SK-N-SH (cell line): Measurements from ENCODE around the gene SDCCAG8. TPM values are rescaled to one million over a fixed set of nuclear protein-coding genes. Genes with fewer than 3 reads are reported as not detected.

Experiments used
- CTCF ChIA-PET: fragments of 300-600, 350-600 bp; formaldehyde crosslinking; extraction: SDS; loops from one replicate; lab custom pipeline; 2021; lab: Yijun Ruan, JAX
- POLR2A ChIA-PET: fragments of 350-600 bp; sonication (Branson Sonifier 250); formaldehyde crosslinking; extraction: SDS; loops from one replicate; lab custom pipeline; 2020; ENCODE audit warnings: antibody characterized with exemption, inconsistent platforms; lab: Yijun Ruan, JAX
- DNase-seq: peaks from one replicate; pipeline ENCODE4 v3.0.0; 2012
- H2AFZ ChIP-seq: fragments of 200-600 bp; sonication (generic); 2 replicates; pipeline ENCODE4 v1.8.1; 2016; ENCODE audit warnings: antibody characterized with exemption, mild to moderate bottlenecking, low read depth
- H3F3A ChIP-seq: fragments of 200-600 bp; sonication (generic); replicated peaks from 2 replicates; pipeline ENCODE3; 2016; ENCODE audit warnings: antibody characterized with exemption, mild to moderate bottlenecking; ENCODE audit not compliant: insufficient read depth
- H3K27ac ChIP-seq, 2 experiments: fragments of 200-500 bp in 1 of 2; fragments of 200-600 bp in 1 of 2; sonication (Bioruptor generic) in 1 of 2; sonication (generic), shearing (Covaris generic) in 1 of 2; 2 replicates each; pipeline versions ENCODE4 v1.5.1 to v1.6.1; 2014 to 2016; ENCODE audit warnings: low read depth in 2 of 2, inconsistent platforms in 1 of 2, low read length in 1 of 2, mild to moderate bottlenecking in 1 of 2, mixed read lengths in 1 of 2
- H3K27me3 ChIP-seq: fragments of 200-600 bp; sonication (generic), shearing (Covaris generic); 2 replicates; pipeline ENCODE4 v1.6.1; 2016; ENCODE audit warnings: mixed run types; ENCODE audit not compliant: insufficient read depth
- H3K36me3 ChIP-seq, 2 experiments: fragments of 200-500 bp in 1 of 2; fragments of 200-600 bp in 1 of 2; sonication (Bioruptor generic) in 1 of 2; sonication (generic) in 1 of 2; replicated peaks in 1 of 2; 2 replicates each; pipeline versions ENCODE3 to v1.5.1; 2014 to 2016; ENCODE audit warnings: low read length in 1 of 2, mild to moderate bottlenecking in 1 of 2; ENCODE audit not compliant: insufficient read depth in 2 of 2, control insufficient read depth in 1 of 2
- H3K4me1 ChIP-seq, 2 experiments: fragments of 200-500 bp in 1 of 2; fragments of 200-600 bp in 1 of 2; sonication (Bioruptor generic) in 1 of 2; sonication (generic), shearing (Covaris generic) in 1 of 2; 2 replicates each; pipeline versions ENCODE4 v1.5.1 to v1.6.1; 2014 to 2016; ENCODE audit warnings: low read depth in 1 of 2, low read length in 1 of 2, mixed run types in 1 of 2; ENCODE audit not compliant: insufficient read depth in 2 of 2, control insufficient read depth in 1 of 2
- H3K4me2 ChIP-seq: fragments of 200-600 bp; sonication (generic), shearing (Covaris generic); 2 replicates; pipeline ENCODE4 v1.6.1; 2017; ENCODE audit warnings: mixed run types
- H3K4me3 ChIP-seq, 2 experiments: fragments of 200-500 bp in 1 of 2; fragments of 200-600 bp in 1 of 2; sonication (Bioruptor generic) in 1 of 2; sonication (generic), shearing (Covaris generic) in 1 of 2; 2 replicates each; pipeline versions ENCODE4 v1.5.1 to v1.8.1; 2014 to 2016; ENCODE audit warnings: low read depth in 2 of 2, inconsistent platforms in 1 of 2, low read length in 1 of 2, mild to moderate bottlenecking in 1 of 2, mixed read lengths in 1 of 2, moderate library complexity in 1 of 2
- H3K79me2 ChIP-seq: fragments of 200-600 bp; sonication (generic); 2 replicates; pipeline ENCODE4 v1.8.1; 2017; ENCODE audit warnings: mild to moderate bottlenecking; ENCODE audit not compliant: insufficient read depth
- H3K9ac ChIP-seq: fragments of 200-600 bp; sonication (generic); 2 replicates; pipeline ENCODE4 v1.6.1; 2017; ENCODE audit warnings: mixed run types
- H3K9me2 ChIP-seq: fragments of 200-600 bp; sonication (generic); 2 replicates; pipeline ENCODE4 v1.6.1; 2017; ENCODE audit warnings: mixed run types
- H3K9me3 ChIP-seq: fragments of 200-600 bp; sonication (generic); 2 replicates; pipeline ENCODE4 v1.6.1; 2017; ENCODE audit warnings: mixed run types, mild to moderate bottlenecking, moderate library complexity
- H4K20me1 ChIP-seq: fragments of 200-600 bp; sonication (generic); 2 replicates; pipeline ENCODE4 v1.6.1; 2017; ENCODE audit warnings: mild to moderate bottlenecking, mixed run types; ENCODE audit not compliant: insufficient read depth
- CHD2 ChIP-seq: fragments of 150-350 bp; IDR thresholded peaks from 2 replicates; pipeline ENCODE4 v1.6.1; 2018; ENCODE audit warnings: low read length; ENCODE audit not compliant: partially characterized antibody
- EP300 ChIP-seq, 2 experiments: IDR thresholded peaks; 2 replicates each; pipeline versions ENCODE4 v1.4.0 to v1.6.1; 2012; ENCODE audit warnings: borderline replicate concordance in 1 of 2, low read depth in 1 of 2, low read length in 1 of 2
- FOSL2 ChIP-seq: IDR thresholded peaks from 2 replicates; pipeline ENCODE4 v1.4.0; 2012; ENCODE audit warnings: low read depth, mild to moderate bottlenecking, moderate library complexity, borderline replicate concordance
- FOXM1 ChIP-seq: IDR thresholded peaks from 2 replicates; pipeline ENCODE4 v1.4.0; 2012; ENCODE audit warnings: low read depth, mild to moderate bottlenecking
- GABPA ChIP-seq: IDR thresholded peaks from 2 replicates; pipeline ENCODE4 v1.4.0; 2012; ENCODE audit warnings: low read depth, mild to moderate bottlenecking
- GATA2 ChIP-seq: sonication (generic); formaldehyde crosslinking; IDR thresholded peaks from 2 replicates; pipeline ENCODE4 v1.5.0; 2020; ENCODE audit warnings: mild to moderate bottlenecking, missing genetic modification reagents
- JUND ChIP-seq: IDR thresholded peaks from 2 replicates; pipeline ENCODE4 v1.4.0; 2012
- MXI1 ChIP-seq: IDR thresholded peaks from 2 replicates; pipeline ENCODE4 v1.6.1; 2012; ENCODE audit warnings: mild to moderate bottlenecking, low read depth, low read length, improper control_type of control experiment
- NRF1 ChIP-seq: IDR thresholded peaks from 2 replicates; pipeline ENCODE4 v1.6.1; 2012; ENCODE audit warnings: low read depth, mild to moderate bottlenecking, low read length
- POLR2AphosphoS5 ChIP-seq: IDR thresholded peaks from 2 replicates; pipeline ENCODE4 v1.6.1; 2012; ENCODE audit warnings: low read depth, low read length
- RCOR1 ChIP-seq: fragments of 150-350 bp; IDR thresholded peaks from 2 replicates; pipeline ENCODE4 v1.6.1; 2017; ENCODE audit warnings: antibody characterized with exemption, low read length
- RXRA ChIP-seq: IDR thresholded peaks from 2 replicates; pipeline ENCODE4 v1.4.0; 2012; ENCODE audit warnings: low read depth, mild to moderate bottlenecking, borderline replicate concordance
- SIN3A ChIP-seq: IDR thresholded peaks from 2 replicates; pipeline ENCODE4 v1.6.1; 2012; ENCODE audit warnings: low read depth, mild to moderate bottlenecking, low read length, moderate library complexity, borderline replicate concordance
- TCF12 ChIP-seq: IDR thresholded peaks from 2 replicates; pipeline ENCODE4 v1.4.0; 2012
- WGBS: methylation state at CpG from one replicate; pipeline ENCODE4 v1.1.6; 2017; ENCODE audit warnings: low lambda C conversion rate; 5-methylcytosine and 5-hydroxymethylcytosine counted together
- polyA plus RNA-seq, 3 experiments: library from polyadenylated mRNA; depleted of rRNA; stranded (reverse); fragments of >200 nt; gene quantifications; 2 replicates each; pipeline ENCODE4 v1.2.3, GENCODE V29; 2012
- TF ChIP-seq, protein P1 (sequence below): IDR thresholded peaks from 2 replicates; pipeline ENCODE4; 2012
- TF ChIP-seq, protein P2 (sequence below): fragments of 150-350 bp; IDR thresholded peaks from 2 replicates; pipeline ENCODE4 v1.6.1; 2016; ENCODE audit warnings: mild to moderate bottlenecking, low read depth, low read length
- TF ChIP-seq, protein P3 (sequence below): fragments of 150-350 bp; IDR thresholded peaks from 2 replicates; pipeline ENCODE4 v1.6.1; 2017; ENCODE audit warnings: antibody characterized with exemption, low read length, low read depth, borderline replicate concordance
- TF ChIP-seq, protein P4 (sequence below): IDR thresholded peaks from 2 replicates; pipeline ENCODE4 v1.4.0; 2012; ENCODE audit warnings: low read depth

Gene SDCCAG8
- polyA plus RNA-seq, 1 of the 3 experiments (the other 2 are of a cell fraction) = 22.7 TPM

DNA sequence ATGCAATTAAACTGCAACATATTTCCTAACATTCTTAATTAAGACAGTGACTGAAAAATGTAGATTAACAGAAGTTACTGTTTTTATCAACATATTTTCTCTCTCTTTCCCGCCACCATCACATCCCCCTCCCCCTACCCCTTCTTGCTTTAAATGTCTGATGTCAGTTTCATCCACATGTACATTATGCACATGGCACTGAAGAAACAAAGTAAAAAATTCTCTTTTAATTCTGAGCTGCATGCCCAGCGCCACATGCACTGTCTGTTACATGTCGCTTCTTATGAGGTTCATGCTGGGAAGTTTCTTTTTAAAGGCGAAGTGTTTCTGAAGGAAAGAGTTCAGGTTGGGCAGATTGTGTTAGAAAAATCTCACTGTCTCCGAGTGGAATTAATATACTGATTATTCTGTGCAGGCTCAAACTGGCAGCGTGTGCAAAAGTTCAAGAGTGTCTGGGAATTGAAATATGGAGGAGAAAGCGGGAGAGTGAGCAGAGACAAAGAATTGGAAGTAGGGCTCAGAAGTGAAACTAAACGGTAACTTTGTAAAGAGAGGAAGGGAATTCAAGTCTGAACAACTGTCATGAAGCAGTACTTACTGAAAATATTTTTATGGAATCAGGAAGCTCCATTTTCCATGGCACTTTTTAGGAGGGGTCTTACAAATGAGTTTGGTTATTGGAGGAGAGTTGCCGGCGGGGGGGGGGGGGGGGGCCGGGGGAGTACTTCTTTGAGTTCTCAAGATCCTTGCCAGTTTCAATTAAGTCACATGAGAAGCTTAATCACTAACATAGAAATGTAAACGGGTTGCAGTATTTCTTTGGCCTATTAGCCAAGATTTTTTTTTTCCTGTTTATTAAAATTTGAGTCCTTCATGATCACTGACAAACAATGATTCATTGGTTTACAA lies 217.6 kb downstream of the SDCCAG8 start:
- Histone ChIP-seq H3K9me3 (no peaks in the 10 kb centered on the region), H3K9ac (no peak overlapping the region; the same call in 1 of the 2 replicates), H4K20me1 (no peaks in the 10 kb centered on the region), H3K27ac (no peak overlapping the region; a peak in 2 of 4 replicates), H2AFZ (no peak overlapping the region), H3K27me3 (no peaks in the 10 kb centered on the region), H3K4me2 (no peak overlapping the region; the same call in 1 of the 2 replicates), H3K36me3 (peaks cover 0 to 10% of the 10 kb centered on the region in 2 experiments), H3K9me2 (no peaks in the 10 kb centered on the region), H3K4me1 (peaks cover 0 to 12% of the 10 kb centered on the region in 2 experiments; a peak in 2 of 4 replicates), H3F3A (no peaks in the 10 kb centered on the region), H3K4me3 (no peak overlapping the region), H3K79me2 (no peaks in the 10 kb centered on the region)
- ChIA-PET CTCF (interaction anchor here (1.3 kb wide), 1 partner anchor 9 kb away, joined by 3 read pairs; no protein-coding TSS in a partner anchor), POLR2A (no interaction called here)
- TF ChIP-seq NRF1 (no peak), MXI1 (no peak), FOSL2 (no peak), TCF12 (no peak), RXRA (no peak), GABPA (no peak), GATA2 (CRISPR knock-in tag) (no peak), RCOR1 (no peak), EP300 (IDR thresholded peaks at IDR 0.05; ENCODE audit: borderline replicate concordance in 1 of 2, low read depth in 1 of 2, low read length in 1 of 2) (no peak)
- TF ChIP-seq, protein P1, sequence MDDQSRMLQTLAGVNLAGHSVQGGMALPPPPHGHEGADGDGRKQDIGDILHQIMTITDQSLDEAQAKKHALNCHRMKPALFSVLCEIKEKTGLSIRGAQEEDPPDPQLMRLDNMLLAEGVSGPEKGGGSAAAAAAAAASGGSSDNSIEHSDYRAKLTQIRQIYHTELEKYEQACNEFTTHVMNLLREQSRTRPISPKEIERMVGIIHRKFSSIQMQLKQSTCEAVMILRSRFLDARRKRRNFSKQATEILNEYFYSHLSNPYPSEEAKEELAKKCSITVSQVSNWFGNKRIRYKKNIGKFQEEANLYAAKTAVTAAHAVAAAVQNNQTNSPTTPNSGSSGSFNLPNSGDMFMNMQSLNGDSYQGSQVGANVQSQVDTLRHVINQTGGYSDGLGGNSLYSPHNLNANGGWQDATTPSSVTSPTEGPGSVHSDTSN = no peak
- TF ChIP-seq, protein P2, sequence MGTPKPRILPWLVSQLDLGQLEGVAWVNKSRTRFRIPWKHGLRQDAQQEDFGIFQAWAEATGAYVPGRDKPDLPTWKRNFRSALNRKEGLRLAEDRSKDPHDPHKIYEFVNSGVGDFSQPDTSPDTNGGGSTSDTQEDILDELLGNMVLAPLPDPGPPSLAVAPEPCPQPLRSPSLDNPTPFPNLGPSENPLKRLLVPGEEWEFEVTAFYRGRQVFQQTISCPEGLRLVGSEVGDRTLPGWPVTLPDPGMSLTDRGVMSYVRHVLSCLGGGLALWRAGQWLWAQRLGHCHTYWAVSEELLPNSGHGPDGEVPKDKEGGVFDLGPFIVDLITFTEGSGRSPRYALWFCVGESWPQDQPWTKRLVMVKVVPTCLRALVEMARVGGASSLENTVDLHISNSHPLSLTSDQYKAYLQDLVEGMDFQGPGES = no peak
- 75% methylated on average over 11 of the region's 12 CpGs for WGBS
- DNase-seq = no peak

DNA sequence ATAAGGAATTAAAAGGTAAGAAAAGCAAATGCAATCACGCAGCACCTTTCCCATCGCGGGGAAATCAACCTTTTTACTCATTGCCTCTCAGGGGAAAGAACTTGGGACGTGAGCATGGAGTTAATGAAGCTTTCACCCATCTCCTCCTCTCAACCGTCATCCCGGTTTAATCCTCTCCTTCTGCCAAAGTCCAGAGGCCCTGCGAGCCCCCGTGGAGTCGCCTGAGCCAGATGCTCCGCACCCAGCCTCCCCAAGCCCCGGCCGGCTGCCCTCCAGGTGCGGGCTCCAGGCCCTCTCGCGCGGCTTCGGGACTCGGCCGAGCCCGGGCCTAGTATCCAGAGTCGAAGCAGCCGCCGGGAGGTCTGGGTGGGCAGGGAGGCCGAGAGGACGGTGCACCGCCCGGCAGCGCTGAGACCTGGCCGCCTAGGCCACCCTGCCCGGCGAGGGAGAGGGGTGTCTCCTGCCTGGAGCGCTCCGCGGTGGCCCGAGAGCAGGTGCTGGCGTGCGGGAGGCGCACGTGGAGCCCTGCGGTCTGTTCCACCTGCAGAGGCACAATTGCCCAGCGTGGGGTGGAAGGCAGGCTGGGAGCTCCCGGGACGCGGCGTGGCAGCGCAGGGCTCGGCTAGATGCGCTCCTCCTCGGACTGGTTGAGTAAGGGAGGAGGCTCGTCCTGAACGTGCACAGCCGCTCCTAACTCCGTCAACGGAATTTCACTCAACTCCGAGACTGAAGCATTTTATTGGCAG lies 218.5 kb downstream of the SDCCAG8 start:
- Histone ChIP-seq H4K20me1 (no peaks in the 10 kb centered on the region), H3K4me1 (peaks cover 0 to 12% of the 10 kb centered on the region in 2 experiments; a peak in 2 of 4 replicates), H3K27ac (no peak overlapping the region; a peak in 1 of 4 replicates), H3K36me3 (peaks cover 0 to 10% of the 10 kb centered on the region in 2 experiments), H3K9ac (no peak overlapping the region), H3F3A (no peaks in the 10 kb centered on the region), H3K9me3 (no peaks in the 10 kb centered on the region), H2AFZ (no peak overlapping the region), H3K4me3 (no peak overlapping the region), H3K79me2 (no peaks in the 10 kb centered on the region), H3K9me2 (no peaks in the 10 kb centered on the region), H3K4me2 (no peak overlapping the region), H3K27me3 (no peaks in the 10 kb centered on the region)
- DNase-seq = no peak
- POLR2A ChIA-PET = no interaction called here
- 96% methylated on average over 37 of the region's 55 CpGs for WGBS
- no peak for TF ChIP-seq FOXM1
- TF ChIP-seq, protein P3, sequence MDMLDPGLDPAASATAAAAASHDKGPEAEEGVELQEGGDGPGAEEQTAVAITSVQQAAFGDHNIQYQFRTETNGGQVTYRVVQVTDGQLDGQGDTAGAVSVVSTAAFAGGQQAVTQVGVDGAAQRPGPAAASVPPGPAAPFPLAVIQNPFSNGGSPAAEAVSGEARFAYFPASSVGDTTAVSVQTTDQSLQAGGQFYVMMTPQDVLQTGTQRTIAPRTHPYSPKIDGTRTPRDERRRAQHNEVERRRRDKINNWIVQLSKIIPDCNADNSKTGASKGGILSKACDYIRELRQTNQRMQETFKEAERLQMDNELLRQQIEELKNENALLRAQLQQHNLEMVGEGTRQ = no peak
- no peak for TF ChIP-seq JUND
- no peak for TF ChIP-seq GATA2 (CRISPR knock-in tag)
- no peak for TF ChIP-seq GABPA
- no peak for TF ChIP-seq POLR2AphosphoS5
- TF ChIP-seq, protein P4, sequence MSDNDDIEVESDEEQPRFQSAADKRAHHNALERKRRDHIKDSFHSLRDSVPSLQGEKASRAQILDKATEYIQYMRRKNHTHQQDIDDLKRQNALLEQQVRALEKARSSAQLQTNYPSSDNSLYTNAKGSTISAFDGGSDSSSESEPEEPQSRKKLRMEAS = no peak
- no peak for TF ChIP-seq SIN3A
- TF ChIP-seq FOSL2 = no peak
- TF ChIP-seq CHD2 = no peak
- CTCF ChIA-PET = interaction anchor here (1.3 kb wide), 1 partner anchor 8 kb away, joined by 3 read pairs; no protein-coding TSS in a partner anchor
